Activated T-helper 9 cell treated with anti-CD3 and anti-CD28 coated beads, Interleukin-2, amount 50 U/mL, for 16 hours (primary cell): ENCODE results near the gene TBL2.
"Not testable (repeated sequence)": the region's sequence is repeated elsewhere in the genome, so short reads cannot be mapped to it uniquely, and the experiment has no call there.

Experiments used
- DNase-seq: peaks from one replicate; pipeline ENCODE4 v3.0.0-alpha.2; 2020; ENCODE audit warnings: low read depth

TBL2 gene, protein sequence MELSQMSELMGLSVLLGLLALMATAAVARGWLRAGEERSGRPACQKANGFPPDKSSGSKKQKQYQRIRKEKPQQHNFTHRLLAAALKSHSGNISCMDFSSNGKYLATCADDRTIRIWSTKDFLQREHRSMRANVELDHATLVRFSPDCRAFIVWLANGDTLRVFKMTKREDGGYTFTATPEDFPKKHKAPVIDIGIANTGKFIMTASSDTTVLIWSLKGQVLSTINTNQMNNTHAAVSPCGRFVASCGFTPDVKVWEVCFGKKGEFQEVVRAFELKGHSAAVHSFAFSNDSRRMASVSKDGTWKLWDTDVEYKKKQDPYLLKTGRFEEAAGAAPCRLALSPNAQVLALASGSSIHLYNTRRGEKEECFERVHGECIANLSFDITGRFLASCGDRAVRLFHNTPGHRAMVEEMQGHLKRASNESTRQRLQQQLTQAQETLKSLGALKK

DNA sequence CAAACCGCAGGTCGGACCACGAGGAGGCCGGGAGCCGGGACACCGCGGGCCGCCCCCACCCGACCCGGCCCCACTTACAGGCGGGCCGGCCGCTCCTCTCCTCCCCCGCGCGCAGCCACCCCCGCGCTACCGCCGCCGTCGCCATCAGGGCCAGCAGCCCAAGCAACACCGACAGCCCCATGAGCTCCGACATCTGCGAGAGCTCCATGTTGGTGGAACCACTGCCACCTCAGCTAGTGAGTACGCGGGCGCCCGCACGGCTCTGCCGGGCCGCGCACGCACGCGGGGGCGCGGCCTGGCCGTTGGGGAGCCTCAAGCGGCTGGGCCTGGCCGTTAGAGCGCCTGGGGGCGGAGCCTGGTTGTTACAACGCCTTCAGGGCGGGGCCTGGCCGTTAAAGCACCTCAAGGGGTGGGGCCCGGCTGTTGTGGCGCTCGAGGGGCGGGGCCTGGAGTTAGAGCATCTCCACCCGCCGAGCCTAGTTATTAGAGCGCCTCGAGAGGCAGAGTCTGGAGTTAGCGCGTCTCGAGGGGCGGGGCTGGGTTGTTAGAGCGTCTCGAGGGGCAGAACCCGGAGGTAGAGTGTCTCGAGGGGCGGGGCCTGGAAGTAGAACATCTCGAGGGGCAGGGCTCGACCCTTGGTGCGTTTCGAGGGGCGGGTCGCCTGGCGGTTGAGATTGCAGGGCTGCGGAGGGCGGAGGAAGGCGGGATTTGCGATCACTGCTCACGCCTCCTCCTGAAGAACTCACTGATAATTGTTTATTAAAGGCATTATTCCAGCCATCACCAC, at the start of gene TBL2:
Gene TBL2, minus strand, starts transcription at position 238 of the 787 bp plus-strand sequence. Its CDS starts 30 bp downstream, at position 208.
- peak; percentile 98 for DNase-seq

DNA sequence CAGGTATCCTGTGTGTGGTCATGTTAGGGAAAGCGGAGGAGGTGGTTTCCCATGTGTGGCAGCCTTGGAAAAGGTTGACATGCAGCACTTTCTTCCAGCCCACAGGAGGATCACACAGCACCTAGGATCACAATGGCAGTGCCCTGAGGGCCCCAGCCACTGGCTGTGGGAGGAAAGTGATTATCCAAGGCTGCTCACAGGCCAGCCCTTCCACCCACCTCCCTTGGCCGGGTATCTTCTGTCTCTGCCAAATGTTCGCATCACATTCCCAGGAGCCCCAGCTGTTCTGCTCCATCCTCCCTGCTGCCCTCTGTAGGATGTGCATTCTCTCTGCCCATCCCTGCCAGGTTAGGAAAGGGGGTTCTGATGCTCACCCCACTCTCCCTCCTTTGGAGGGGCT, 48.4 kb upstream of the TBL2 start:
- DNase-seq, result no peak

DNA sequence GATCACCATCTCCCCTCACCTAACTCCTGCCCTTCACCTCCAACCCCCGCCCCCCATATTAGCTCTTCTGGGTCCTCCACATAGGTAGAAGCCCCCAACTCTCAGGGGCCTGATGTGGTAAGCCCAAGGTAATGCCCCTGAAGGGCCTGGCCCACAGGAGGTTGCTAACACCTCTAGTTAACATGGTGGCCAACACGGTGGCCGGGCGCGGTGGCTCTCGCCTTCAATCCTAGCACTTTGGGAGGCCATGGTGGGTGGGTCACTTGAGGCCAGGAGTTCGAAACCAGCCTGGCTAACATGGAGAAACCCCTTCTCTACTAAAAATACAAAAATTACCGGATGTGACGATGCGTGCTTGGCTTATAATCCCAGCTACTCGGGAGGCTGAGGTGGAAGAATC, 46.9 kb upstream of the TBL2 start:
- no peak for DNase-seq

DNA sequence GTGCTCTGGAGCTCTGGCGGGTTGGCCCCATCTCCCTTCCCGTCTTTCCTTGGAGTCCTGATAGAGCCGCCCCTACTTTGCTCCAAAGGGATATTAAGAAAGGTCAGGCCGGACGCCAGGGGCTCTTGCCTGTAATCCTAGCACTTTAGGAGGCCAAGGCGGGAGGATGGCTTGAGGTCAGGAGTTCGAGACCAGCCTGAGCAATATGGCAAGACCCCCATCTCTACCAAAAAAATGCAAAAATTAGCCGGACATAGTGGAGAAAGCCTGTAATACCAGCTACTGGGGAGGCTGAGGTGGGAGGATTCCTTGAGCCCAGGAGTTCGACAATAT, 46.3 kb upstream of the TBL2 start:
- no peak for DNase-seq

DNA sequence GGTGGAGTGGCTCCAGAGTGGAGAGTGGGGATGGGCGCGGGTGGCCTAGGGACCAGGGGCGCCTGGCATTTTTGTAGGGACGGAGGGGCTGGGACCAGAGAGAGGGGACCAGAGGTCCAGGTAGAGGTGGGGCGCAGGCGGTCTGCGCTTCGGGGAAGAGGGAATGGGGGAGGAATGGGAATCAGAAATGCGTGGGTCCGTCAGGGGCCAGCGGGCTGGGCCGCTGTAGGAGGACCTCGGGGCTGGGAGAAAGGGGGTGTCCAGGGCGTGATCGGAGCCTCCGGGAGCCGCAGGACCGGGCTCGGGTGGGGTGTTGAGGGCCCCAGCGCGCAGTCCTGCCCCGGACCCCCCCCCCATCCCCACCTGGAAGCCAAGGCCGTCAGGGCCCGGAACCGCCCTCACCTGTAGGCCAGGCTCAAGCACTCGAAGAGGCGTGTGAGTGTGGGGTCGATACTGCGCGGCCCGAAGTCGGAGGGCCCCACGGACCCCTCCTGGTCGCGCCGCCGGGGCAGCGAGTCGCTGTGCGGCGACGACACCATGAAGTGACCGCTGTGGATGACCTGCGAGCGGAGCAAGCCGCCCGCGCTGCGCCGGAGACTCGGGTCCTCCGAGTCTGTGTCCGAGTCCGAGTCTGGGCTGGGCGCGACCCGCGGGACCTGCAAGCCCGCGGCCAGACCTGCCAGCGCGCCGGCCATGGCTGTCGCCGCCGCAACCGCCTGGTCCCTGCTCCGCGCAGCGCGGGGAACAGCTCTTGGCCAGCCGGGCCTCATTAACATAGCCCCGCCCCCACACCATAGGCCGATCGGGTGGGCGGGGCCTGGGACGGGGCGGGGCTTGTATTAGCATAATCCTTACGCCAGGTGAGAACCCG, 45.7 kb upstream of the TBL2 start, which contains the start of gene MLXIPL:
Gene MLXIPL, minus strand, starts transcription at position 725 of the 871 bp plus-strand sequence. Its CDS starts 30 bp downstream, at position 695.
- DNase-seq, result peak; percentile 45

DNA sequence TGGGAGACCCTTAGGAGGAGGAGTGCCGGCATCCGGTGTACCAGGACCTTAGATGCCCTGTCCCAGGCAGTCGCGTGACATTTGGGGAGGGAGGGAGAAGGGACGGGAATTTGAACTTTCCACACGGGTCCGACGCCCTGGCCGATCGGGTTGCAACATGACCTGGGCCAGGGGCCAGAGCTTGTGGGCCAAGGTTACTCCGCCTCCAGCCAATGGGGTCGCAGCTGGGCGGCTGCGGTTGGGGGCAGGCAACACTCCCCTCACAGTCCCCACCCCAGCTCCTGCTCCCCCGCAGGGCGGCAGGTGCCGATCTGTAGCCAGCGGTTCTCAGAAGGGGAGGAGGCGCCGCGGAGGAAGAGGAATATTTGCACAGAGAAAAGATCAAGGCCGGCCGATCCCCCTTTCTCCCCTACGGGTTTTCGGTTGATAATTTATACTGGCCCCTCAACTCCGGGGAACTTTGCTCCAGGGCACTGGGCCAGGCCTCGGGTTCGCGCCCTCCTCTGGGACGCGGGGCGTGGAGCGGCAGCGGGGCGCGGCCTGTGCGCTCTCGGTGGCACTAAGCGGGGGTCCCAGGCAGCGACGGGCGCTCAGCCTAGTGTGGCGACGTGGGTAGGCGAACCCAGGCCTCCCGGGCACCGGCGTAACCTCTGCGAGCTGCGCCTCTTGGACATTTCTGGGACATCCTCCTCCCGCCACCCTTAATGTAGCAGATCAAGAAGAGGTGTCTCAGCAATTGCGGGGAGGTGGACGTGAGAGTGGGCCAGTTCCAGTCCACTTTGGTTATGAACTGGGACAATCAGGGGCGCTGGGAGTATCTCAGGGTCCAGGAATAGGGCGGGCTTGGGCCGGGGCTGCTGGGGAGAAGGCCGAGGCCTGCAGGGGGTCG, 44.8 kb upstream of the TBL2 start:
- DNase-seq, result no peak

DNA sequence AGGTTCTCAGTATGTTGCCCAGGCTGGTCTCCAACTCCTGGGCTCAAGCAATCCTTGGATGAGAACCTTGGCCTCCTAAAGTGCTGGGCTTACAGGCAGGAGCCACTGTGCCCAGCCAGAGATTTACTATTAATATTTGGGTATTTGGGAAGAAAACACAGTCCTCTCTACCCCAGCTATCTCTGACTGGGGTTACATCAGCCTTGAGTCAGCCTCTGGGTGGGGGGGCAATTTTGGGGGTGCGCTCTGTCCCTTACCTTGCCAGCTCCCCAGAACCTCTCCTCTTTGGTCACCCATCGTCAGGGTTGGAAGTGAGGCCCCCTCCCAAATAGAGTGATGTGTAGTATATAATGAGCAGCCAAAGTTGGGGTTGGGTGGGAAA, 44.1 kb upstream of the TBL2 start:
- no peak for DNase-seq

DNA sequence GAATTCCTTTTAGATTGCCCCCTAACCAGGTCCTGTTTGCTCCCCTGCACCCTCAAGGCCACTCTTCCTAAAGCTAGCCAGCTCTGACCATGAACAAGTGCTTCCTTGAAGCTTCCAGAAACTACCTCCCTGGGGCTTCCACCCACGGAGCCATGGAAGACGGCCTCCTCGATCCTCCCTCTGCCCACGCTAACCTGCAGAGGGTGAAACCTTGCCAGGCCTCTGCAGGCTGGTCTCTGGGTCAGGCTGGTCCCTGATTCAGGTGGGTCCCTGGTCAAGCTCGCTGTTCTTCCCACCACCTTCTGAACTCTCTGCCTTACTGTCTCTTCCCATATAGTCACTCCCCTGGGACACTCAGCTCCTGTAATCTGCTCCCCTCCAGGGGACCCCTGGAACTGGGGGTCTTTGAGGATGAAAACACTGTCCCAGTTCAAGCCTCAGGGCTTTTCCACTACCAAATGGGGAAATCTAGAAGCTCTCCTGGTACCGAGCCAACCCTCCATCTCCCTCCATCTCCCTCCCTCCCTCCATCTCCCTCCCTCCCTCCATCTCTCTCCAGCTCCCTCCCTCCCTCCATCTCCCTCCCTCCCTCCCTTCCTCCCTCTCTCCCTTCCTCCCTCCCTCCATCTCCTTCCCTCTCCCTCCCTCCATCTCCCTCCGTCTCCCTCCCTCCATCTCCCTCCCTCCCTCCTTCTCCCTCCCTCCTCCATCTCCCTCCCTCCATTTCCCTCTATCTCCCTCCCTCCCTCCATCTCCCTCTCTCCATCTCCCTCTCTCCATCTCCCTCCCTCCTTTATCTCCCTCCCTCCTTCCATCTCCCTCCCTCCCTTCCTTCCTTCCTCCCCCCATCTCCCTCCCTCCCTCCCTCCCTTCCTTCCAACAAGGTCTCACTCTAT, 43.0 kb upstream of the TBL2 start:
- no peak for DNase-seq

DNA sequence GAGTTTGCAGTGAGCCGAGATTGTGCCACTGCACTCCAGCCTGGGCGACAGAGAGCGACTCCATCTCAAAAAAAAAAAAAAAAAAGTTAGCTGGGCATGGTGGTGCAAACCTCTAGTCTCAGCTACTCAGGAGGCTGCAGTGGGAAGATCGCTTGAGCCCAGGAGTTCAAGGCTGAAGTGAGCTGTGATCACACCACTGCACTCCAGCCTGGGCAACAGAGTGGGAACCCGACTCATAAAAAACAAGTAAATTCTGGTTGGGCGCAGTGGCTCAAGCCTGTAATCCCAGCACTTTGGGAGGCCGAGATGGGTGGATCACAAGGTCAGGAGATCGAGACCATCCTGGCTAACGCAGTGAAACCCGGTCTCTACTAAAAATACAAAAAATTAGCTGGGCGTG, 41.0 kb upstream of the TBL2 start:
- DNase-seq, result not testable (repeated sequence)

DNA sequence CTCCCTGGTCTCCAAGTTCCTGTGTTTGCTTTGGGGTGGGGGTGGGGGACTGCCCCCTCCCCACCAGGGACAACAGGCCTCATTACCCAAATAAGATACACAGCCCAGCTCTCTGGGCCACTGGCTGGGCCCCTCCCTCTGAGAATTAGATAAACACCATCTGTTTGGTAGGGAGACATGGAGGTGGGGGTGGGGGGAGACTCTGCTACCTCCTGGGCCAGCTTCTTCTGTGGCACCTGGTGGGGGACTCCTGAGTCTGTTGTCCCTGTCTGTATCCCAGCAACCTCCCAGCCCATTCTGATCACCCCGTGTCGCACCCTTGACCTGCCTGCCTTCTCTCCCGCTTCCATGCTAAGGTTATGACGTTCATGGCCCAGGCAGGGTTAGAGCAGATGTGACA, 40.2 kb upstream of the TBL2 start:
- no peak for DNase-seq

DNA sequence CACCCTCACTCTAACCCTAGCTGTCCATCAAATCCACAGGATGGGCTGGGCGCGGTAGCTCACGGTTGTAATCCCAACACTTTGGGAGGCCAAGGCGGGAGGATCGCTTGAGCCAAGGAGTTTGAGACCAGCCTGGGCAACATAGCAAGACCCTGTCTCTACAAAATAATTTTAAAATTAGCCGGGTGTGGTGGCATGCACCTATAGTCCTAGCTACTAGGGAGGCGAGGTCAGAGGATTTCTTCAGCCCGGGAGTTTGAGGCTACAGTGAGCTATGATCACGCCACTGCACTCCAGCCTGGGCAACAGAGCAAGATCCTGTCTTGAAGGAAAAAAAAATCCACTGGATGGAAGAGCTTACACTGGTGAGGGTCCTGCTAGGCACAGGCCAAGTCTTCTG, 39.1 kb upstream of the TBL2 start:
- not testable (repeated sequence) for DNase-seq

DNA sequence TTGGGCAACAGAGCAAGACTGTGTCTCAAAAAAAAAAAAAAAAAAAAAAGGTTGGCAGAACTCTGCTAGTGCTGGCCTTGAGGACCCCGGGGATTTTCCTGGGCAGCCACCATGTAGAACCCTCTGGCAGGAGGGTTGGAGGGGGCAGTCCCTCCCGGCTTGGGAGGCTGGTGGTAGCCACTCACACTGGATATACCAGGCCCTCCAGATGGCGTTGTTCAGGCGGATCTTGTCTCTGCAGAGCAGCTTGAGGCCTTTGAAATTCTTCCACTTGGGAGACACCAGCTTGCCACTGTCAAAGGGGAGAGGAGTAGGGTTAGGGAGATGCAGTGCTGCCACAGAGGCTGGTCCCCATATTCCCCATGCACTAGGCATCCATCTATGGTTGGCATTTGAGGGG, 37.5 kb upstream of the TBL2 start:
- DNase-seq, result no peak

DNA sequence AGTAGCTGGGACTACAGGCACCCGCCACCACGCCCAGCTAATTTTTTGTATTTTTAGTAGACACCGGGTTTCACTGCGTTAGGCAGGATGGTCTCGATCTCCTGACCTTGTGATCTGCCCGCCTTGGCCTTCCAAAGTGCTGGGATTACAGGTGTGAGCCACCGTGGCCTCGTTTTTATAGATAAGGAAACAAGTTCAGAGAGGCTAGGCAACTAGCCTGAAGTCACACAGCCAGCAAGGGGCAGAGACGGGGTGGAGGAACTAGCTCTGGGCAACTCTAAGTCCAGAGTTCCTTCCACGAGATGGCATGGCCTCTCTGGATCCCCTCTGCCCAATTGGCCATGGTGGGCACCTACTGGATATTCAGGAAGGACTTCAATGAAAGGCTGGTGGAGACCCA, 36.6 kb upstream of the TBL2 start:
- not testable (repeated sequence) for DNase-seq

DNA sequence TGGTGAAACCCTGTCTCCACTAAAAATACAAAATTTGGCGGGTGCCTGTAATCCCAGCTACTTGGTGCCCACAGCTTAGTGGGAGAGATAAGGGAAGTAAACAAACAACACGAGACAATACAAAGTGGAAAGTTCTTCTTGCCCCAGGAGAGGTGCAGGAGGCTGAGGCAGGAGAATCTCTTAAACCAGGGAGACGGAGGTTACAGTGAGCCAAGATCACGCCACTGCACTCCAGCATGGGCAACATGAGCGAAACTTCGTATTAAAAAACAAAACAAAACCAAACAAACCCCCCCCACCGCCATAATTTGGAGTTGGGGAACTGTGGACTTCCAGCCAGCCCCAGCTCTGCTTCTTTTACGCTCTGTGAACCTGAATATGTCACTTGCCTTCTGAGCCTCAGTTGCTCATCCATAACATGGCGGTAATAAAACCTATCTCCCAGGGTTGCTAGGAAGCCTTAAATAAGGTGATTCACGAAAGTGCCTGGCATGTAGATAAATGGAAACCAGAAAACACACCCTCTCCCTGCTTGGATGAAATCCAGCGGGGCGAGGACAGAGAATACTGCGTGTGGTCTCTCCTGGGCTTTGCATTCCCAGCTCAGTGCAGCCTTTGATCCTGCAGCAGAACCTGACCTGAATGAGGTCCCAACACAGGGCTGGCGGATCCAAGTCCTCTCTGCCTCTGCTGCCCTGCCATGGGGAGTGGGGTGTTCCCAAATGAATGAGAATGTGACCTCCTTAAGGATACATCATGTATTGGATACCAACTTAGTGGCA, 35.8 kb upstream of the TBL2 start:
- no peak for DNase-seq

DNA sequence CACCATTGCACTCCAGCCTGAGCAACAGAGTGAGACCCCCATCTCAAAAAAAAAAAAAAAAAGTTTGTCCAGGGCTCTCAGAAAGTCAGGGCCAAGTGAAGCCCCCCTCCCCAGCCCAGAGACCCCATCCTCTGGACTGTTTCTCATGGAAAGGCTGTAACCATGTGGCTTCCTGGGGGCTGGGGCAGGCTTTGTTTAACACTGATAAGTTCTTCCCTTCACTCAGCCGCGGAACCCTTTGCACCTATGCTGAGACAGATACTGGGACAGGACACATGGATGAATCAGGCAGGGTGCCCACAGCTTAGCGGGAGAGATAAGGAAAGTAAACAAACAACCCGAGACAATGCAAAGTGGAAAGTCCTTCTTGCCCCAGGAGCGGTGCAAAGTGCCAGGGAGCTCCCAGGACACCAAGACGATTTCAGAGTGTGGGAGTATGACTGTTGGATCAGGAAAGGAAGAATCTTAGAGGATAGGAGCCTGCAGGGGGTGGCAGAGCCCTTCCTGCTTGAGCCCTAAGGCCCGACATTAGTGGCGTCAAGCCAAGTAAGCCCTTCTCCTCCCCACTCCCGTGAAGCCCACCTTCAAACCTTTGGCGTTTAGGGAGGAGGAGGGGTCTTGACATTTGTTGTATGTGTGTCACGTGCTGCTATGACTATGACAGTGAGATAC, 34.4 kb upstream of the TBL2 start:
- no peak for DNase-seq

DNA sequence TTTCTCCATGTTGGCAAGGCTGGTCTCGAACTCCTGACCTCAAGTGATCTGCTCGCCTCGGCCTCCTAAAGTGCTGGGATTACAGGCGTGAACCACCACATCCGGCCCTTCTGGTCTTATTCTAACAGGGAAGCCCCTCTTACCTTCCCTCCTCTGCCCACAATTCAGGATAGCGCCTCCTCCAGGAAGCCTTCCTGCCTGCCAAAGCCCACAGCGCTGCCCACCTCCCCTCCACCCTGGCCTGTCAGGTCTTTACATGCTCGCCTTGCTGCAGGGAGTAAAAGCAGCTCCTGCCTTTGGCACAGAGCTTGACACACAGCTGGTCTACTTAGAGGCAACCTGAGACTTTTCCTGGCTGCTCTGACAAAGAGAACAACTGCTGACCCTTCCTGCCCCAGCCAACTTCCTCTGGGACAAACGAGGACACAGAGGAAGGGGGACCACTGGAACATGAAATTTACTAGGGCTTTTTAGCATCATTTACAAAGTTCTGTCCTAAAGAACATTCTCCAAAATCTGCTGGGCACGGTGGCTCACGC, 32.7 kb upstream of the TBL2 start:
- DNase-seq, result no peak

DNA sequence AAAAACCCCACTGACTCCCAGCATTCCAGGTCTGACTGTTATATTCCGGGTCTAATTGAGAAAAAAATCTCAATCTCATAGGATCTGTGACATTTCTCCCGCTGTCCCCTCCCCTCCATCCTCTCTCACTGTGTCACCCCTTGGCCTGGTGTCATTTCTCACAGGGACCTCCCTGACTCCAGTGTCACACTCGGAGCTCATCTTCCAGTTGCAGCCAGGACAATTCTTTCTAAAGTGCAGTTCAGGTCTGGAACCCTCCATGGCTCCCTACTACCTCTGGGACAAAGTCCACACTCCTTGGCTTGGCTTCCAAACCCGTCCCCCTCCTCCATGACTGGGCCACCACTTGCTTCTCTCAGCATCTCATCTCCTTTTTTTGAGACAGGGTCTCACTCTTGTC, 31.7 kb upstream of the TBL2 start:
- DNase-seq, result no peak

DNA sequence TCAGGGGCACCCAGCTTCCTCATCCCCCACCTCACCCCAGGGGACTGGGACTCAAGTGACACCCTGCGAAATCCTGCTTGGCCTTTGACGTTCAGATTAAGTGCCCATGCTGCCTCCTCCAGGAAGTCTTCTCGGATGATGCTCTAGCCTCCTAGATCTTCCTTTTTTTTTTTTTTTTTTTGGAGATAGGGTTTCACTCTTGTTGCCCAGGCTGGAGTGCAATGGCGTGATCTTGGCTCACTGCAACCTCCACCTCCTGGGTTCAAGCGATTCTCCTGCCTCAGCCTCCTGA, 29.3 kb upstream of the TBL2 start:
- not testable (repeated sequence) for DNase-seq
